Brain microvascular endothelial cell (primary cell): Measurements from ENCODE around the gene LRRFIP2.
"Not testable (repeated sequence)": the region's sequence is repeated elsewhere in the genome, so short reads cannot be mapped to it uniquely, and the experiment has no call there.

Experiments
- DNase-seq: peaks from one replicate; pipeline ENCODE4 v3.0.0-alpha.2; 2020
- H3K27ac ChIP-seq: fragments of 250-450 bp; sonication (Bioruptor Pico); 2 replicates; pipeline ENCODE4 v1.5.1; 2020; ENCODE audit warnings: mild to moderate bottlenecking, moderate library complexity
- H3K27me3 ChIP-seq: fragments of 250-450 bp; sonication (Bioruptor Pico); replicated peaks from 2 replicates; pipeline ENCODE4 v1.5.1; 2020; ENCODE audit warnings: mild to moderate bottlenecking
- H3K36me3 ChIP-seq: fragments of 250-450 bp; sonication (Bioruptor Pico); replicated peaks from 2 replicates; pipeline ENCODE4 v1.5.1; 2020; ENCODE audit warnings: mild to moderate bottlenecking
- H3K4me3 ChIP-seq: 2 replicates; pipeline ENCODE4 v1.5.1; 2011; ENCODE audit warnings: low read depth, mild to moderate bottlenecking, control low read depth, low read length, moderate library complexity
- CTCF ChIP-seq: IDR thresholded peaks from 2 replicates; pipeline ENCODE4 v1.5.1; 2011; ENCODE audit warnings: low read depth, mild to moderate bottlenecking, moderate library complexity, low read length, control low read depth, inconsistent platforms; ENCODE audit errors: missing control alignments
- in situ Hi-C: cut with HindIII; loops from 2 replicates; pipeline ENCODE4 v1.10.0; 2017; ENCODE audit warnings: low sequenced_read_pairs, low pct_ligation_motif_present

LRRFIP2 gene

GRCh38 chr3:37068031-37068430 lies 106.4 kb downstream of the LRRFIP2 start:
- no peak for DNase-seq
- Histone ChIP-seq H3K36me3 (peaks cover 13% of the 10 kb centered on the region), H3K4me3 (no peak overlapping the region), H3K27me3 (no peaks in the 10 kb centered on the region), H3K27ac (no peak overlapping the region)
- in situ Hi-C loops: no loop called here
- TF ChIP-seq CTCF: no peak

GRCh38 chr3:37067577-37067976 lies 106.8 kb downstream of the LRRFIP2 start:
- H3K27ac ChIP-seq: no peak overlapping the region
- no peak overlapping the region for H3K4me3 ChIP-seq
- DNase-seq: no peak
- in situ Hi-C loops: no loop called here
- H3K36me3 ChIP-seq: peaks cover 18% of the 10 kb centered on the region
- no peaks in the 10 kb centered on the region for H3K27me3 ChIP-seq
- TF ChIP-seq CTCF: no peak

- in situ Hi-C loops: no loop called here
- DNase-seq: no peak
- no peaks in the 10 kb centered on the region for H3K27me3 ChIP-seq
- TF ChIP-seq CTCF: no peak
- no peak overlapping the region for H3K27ac ChIP-seq
- H3K4me3 ChIP-seq: no peak overlapping the region
- peaks cover 28% of the 10 kb centered on the region for H3K36me3 ChIP-seq
Measured at GRCh38 chr3:37064747-37065146, 109.6 kb downstream of the LRRFIP2 start.

- no peak for DNase-seq
- Histone ChIP-seq H3K27me3 (no peaks in the 10 kb centered on the region), H3K27ac (no peak overlapping the region), H3K4me3 (no peak overlapping the region), H3K36me3 (peaks cover 39% of the 10 kb centered on the region)
- TF ChIP-seq CTCF: no peak
- in situ Hi-C loops: no loop called here
Measured at GRCh38 chr3:37058117-37058516, 116.3 kb downstream of the LRRFIP2 start.

- peaks cover 30% of the 10 kb centered on the region for H3K36me3 ChIP-seq
- H3K27me3 ChIP-seq: no peaks in the 10 kb centered on the region
- DNase-seq: no peak
- H3K4me3 ChIP-seq: no peak overlapping the region
- TF ChIP-seq CTCF: no peak
- no peak overlapping the region for H3K27ac ChIP-seq
- in situ Hi-C loops: no loop called here
Measured at GRCh38 chr3:37056826-37057225, 117.6 kb downstream of the LRRFIP2 start.

- H3K4me3 ChIP-seq, in situ Hi-C loops, DNase-seq, H3K27me3 ChIP-seq: not testable (repeated sequence)
- H3K36me3 ChIP-seq: peaks cover 30% of the 10 kb centered on the region
- peak overlapping the region; percentile 37 for H3K27ac ChIP-seq
Measured at GRCh38 chr3:37055077-37055476, 119.3 kb downstream of the LRRFIP2 start.
